22Rv1 (cell line): ENCODE results near the gene SPA17.

Source experiments
- CTCF ChIP-seq: fragments of 450-650 bp; IDR thresholded peaks from 2 replicates; pipeline ENCODE4 v1.5.1; 2017; ENCODE audit warnings: mild to moderate bottlenecking
- ZFX ChIP-seq: fragments of 450-650 bp; IDR thresholded peaks from 2 replicates; pipeline ENCODE4 v1.6.1; 2017; ENCODE audit warnings: antibody characterized with exemption, borderline replicate concordance

GRCh38 chr11:124717421-124717785, 43.7 kb downstream of the SPA17 start:
- TF ChIP-seq CTCF (no peak), ZFX (no peak)
